SH-SY5Y (cell line): ENCODE results near the gene CAMKMT.

Experiments
- GATA2 ChIP-seq: IDR thresholded peaks from 2 replicates; pipeline ENCODE4 v1.6.1; 2011; ENCODE audit warnings: mild to moderate bottlenecking, low read depth, low read length
- GATA3 ChIP-seq: IDR thresholded peaks from 2 replicates; pipeline ENCODE4 v1.6.1; 2011; ENCODE audit warnings: low read depth, mild to moderate bottlenecking, low read length, moderate library complexity

DNA sequence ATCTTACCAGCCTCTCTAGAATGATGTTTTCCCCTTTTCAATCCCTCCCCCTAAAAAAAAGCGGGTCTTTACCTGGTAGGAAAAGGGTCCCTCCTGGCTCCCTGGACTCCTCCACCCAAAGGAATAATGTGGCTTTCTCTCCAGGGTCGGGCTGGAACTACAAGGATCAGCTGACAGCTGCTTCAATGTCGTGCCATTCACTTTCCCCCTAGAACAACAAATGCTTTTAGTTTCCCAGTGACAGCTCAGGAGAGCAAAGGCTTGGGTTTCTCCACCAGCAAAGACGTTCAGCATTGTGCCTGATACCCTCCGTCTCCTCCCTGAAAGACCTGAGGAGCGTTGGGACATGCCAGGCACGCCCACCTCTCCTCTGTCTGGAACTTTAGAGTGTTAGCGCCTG lies 405.9 kb downstream of the CAMKMT start:
- TF ChIP-seq GATA2, result no peak
- no peak for TF ChIP-seq GATA3
